ENCODE results near the gene TMX1. TPM values are rescaled to one million over a fixed set of nuclear protein-coding genes. Genes with fewer than 3 reads are reported as not detected.

The TMX1 gene
- total RNA-seq: 10 to 100 TPM in 4 of 9 donors, 1 to 10 TPM in 5; 6.1 to 18.6 (median 8.9) TPM
- 1 to 10 TPM; 3.2 to 9.4 TPM for polyA plus RNA-seq
- long read RNA-seq, donor 1, transcript TMX1-201 (8 exons, 3,995 nt): major isoform, 21 of 22 reads
- long read RNA-seq, donor 1, partial matches to known transcripts: 0 of 22 reads
- long read RNA-seq, donor 1, other reads (novel, unspliced or antisense): 1 of 22 reads
- long read RNA-seq, donor 2, transcript TMX1-201 (8 exons, 3,995 nt): major isoform, 63 of 67 reads
- long read RNA-seq, donor 2, partial matches to known transcripts: 0 of 67 reads
- long read RNA-seq, donor 2, other reads (novel, unspliced or antisense): 4 of 67 reads
- long read RNA-seq, donor 3, transcript TMX1-201 (8 exons, 3,995 nt): major isoform, 18 of 19 reads
- long read RNA-seq, donor 3, partial matches to known transcripts: 0 of 19 reads
- long read RNA-seq, donor 3, other reads (novel, unspliced or antisense): 1 of 19 reads

- no peaks in the 10 kb centered on the region for H3K9me3 ChIP-seq
- H3K4me1 ChIP-seq: peaks cover 0 to 38% (median 19%) of the 10 kb centered on the region in 12 donors
- ATAC-seq (peak; percentile 99 to 100 (median 100)), DNase-seq (peak; percentile 95 to 98 (median 96))
- H3K36me3 ChIP-seq: peaks cover 0 to 4% (median 0%) of the 10 kb centered on the region in 9 donors
- H3K27me3 ChIP-seq: no peaks in the 10 kb centered on the region
- intact Hi-C loops (cut with DNase I): no loop called here
- 1% methylated on average over 62 to 65 of the region's 65 CpGs for WGBS, 4 donors
- TF ChIP-seq POLR2A (IDR thresholded peaks at IDR 0.05) (peak in 1 of 2 donors; percentile 87), CTCF (IDR thresholded peaks at IDR 0.05) (peak in 3 of 12 donors; percentile 17 to 30 (median 24))
- H3K27ac ChIP-seq: peak within 1 kb of the TSS; percentile 26 to 92 (median 86)
- peak within 1 kb of the TSS; percentile 70 to 99 (median 84) for H3K4me3 ChIP-seq
Measured at GRCh38 chr14:51239813-51240803, at the start of gene TMX1. Gene TMX1, plus strand, starts transcription at chr14:51240247. Its CDS starts 46 bp downstream, at chr14:51240293.

- H3K27me3 ChIP-seq: peaks cover 0 to 4% (median 0%) of the 10 kb centered on the region in 9 donors
- no peaks in the 10 kb centered on the region for H3K36me3 ChIP-seq
- no peak for ATAC-seq
- DNase-seq: no peak
- no peak overlapping the region for H3K4me3 ChIP-seq
- no peaks in the 10 kb centered on the region for H3K9me3 ChIP-seq
- H3K4me1 ChIP-seq: no peaks in the 10 kb centered on the region
- H3K27ac ChIP-seq: no peak overlapping the region
- intact Hi-C loops (cut with DNase I): no loop called here
- 90 to 94% (median 91%) methylated on average over 2 of the region's 2 CpGs for WGBS, 4 donors
- TF ChIP-seq CTCF (IDR thresholded peaks at IDR 0.05): no peak
- TF ChIP-seq POLR2A (IDR thresholded peaks at IDR 0.05): no peak
Measured at GRCh38 chr14:51201890-51202289, 38.2 kb upstream of the TMX1 start.

GRCh38 chr14:51202914-51203665, 37.0 kb upstream of the TMX1 start:
- Histone ChIP-seq H3K9me3 (no peaks in the 10 kb centered on the region), H3K27ac (no peak overlapping the region), H3K27me3 (peaks cover 0 to 4% (median 0%) of the 10 kb centered on the region in 9 donors), H3K4me1 (no peaks in the 10 kb centered on the region), H3K4me3 (no peak overlapping the region), H3K36me3 (no peaks in the 10 kb centered on the region)
- intact Hi-C loops (cut with DNase I): no loop called here
- ATAC-seq: no peak
- WGBS, 4 donors: 69 to 86% (median 81%) methylated on average over 5 of the region's 5 CpGs
- no peak for DNase-seq
- no peak for TF ChIP-seq CTCF (IDR thresholded peaks at IDR 0.05)
- TF ChIP-seq POLR2A (IDR thresholded peaks at IDR 0.05): no peak

Measured in heart left ventricle (tissue), 16 donors.